Articular chondrocyte of knee joint (primary cell): ENCODE data around the gene PIGT. TPM values are rescaled to one million over a fixed set of nuclear protein-coding genes. Genes with fewer than 3 reads are reported as not detected.

Experiments used
- small RNA-seq: library from RNA; depleted of rRNA; stranded (forward); fragments of <200 nt; gene quantifications from one replicate; pipeline ENCODE3, GENCODE V24; 2012
- total RNA-seq: library from RNA; depleted of rRNA; stranded (reverse); fragments of >200 nt; gene quantifications from 2 replicates; pipeline ENCODE4 v1.2.3, GENCODE V29; 2012

PIGT gene
- total RNA-seq, result 46.9 and 52.1 TPM in 2 replicates

DNA sequence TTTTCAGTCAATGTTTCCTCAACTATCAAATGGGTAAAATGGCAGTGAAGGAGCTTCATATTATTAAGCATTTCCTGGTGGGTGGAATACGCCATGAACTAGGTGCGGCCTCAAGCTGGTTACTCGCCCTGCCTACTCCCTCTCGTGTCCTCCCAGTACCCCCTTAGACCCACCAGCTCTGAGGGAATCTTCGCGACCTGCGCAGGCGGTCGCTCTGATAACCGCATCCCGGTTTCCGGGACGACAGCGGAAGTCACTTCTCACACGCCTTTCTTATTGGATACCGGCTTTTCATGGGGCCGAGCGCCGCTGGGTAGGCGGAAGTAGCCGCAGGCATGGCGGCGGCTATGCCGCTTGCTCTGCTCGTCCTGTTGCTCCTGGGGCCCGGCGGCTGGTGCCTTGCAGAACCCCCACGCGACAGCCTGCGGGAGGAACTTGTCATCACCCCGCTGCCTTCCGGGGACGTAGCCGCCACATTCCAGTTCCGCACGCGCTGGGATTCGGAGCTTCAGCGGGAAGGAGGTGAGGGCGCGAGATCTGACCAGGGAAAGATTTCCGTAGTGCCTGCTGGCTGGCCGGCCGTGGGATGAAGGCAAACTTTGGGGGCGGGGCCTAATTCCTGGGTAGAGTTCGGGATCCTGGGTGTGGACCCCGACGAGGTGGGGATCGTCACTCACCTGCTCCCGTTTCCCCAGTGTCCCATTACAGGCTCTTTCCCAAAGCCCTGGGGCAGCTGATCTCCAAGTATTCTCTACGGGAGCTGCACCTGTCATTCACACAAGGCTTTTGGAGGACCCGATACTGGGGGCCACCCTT lies at the start of gene PIGT:
PIGT (plus strand) TSS at position 320 of the 816 bp plus-strand sequence; CDS start at position 336, 16 bp downstream.

DNA sequence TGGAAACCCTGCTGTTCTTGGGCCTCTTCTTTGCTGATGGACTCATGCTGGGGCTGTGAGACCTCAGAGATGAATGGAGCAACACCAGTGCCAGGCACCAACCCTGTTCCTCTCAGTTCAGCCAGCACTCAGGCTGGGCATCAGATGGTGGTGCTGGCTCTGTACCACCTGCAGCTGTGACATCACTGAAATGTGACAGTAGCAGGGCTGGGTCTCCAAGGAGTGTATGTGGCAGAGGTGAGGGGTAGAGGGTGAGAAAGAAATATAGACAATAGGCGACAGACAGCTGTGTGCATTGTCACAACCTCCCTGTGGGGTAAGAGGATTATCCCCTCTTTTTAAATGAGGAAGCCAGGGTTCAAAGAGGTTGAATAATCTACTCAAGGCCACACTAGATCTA lies 37.8 kb upstream of the PIGT start, which contains the start of gene TP53TG5:
TP53TG5 (minus strand) TSS at position 135 of the 400 bp plus-strand sequence; CDS start at position 46, 89 bp downstream.

DNA sequence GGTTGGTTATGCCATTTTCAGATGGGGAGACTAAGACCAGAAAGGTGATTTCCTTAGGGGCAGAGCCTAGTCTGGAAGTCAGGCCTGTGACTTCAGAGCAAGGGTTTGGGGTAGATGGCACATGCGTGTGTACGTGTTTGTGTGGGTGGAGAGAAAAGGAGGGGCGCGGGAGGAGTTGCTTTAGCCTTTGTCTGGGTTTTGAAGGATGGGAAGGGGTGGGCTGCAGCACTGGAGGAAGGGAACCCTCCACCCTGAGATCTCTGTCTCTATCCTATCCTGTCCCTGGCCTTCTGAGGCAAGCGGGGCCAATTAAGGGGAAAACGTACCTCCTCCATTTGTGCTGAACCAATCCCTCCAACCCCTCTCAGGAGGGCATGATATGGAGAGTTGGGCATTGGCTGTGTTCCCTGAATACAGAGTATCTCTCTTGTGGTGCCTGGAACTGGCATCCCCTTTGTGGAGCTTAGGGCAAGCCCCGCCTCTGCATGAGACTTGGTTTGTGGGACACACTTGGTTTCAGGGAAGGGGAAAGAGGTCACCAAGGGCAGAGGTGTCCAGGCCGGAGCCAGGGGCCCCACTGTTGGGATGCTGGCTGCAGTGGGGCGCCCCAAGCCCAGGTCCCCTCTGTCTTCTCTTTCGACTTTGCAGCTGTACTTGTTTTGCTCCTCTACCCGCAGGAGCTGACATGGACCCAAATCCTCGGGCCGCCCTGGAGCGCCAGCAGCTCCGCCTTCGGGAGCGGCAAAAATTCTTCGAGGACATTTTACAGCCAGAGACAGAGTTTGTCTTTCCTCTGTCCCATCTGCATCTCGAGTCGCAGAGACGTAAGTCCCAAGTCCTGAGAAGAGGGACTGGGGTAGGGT lies 7.9 kb upstream of the PIGT start, which contains the start of gene DBNDD2:
DBNDD2 (plus strand) TSS at position 507 of the 863 bp plus-strand sequence; CDS start at position 686, 179 bp downstream.

DNA sequence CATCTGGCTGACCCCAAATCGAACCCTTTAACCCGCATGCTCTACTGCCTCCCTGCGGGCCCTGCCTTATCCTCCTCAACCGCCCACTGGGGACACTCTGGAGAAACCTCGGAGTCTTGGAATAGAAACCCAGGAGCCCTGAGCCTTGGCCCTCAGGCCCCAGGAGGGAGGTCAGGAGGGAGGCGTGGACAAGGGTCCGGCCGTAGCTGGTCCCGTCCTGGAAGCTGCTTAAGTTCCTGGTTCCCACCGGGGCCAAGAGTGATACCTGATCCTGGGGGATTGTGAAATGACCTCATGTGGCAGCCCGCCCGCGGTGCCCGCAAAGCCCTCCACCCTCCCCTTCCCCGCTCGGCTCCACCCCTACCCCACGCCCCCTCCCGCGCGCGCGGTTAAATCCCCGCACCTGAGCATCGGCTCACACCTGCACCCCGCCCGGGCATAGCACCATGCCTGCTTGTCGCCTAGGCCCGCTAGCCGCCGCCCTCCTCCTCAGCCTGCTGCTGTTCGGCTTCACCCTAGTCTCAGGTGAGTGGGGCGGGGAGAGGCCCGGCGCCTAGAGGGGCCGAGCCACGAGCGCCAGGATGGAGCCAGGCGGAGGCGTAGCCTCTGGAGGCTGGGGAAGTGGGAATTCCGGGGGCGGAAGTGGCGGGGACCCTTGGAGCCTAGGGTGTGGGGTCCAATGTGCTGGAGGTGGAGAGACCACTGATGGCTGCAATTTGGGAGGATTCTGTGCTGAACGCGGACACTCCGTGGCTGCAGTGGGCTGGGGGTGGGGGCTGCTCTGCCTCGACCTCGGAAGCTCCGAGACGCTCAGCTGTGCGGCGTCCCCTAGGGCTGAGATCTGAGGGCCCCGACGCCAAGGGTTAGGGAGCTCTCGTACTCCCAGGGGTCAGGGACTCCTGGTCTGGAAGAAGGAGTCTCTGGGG lies 53.7 kb downstream of the PIGT start, which contains the start of gene WFDC2:
WFDC2 (plus strand) TSS at position 418 of the 926 bp plus-strand sequence; CDS start at position 447, 29 bp downstream.

Small RNAs within 50 kb of the gene (small RNA-seq; reads per million reads assigned to genes)
- gene MIR6812, result not detected

Other genes starting within 250 kb of the PIGT start
- 0.32 TPM in 1 of 2 replicates, not detected in the other for gene PI3, start 241.2 kb upstream of the PIGT start, total RNA-seq
- not detected in 2 replicates for gene SEMG1, start 209.1 kb upstream of the PIGT start, total RNA-seq
- gene SEMG2, start 194.8 kb upstream of the PIGT start, total RNA-seq, result not detected in 2 replicates
- gene SLPI, start 161.6 kb upstream of the PIGT start, total RNA-seq, result 11.7 and 12.4 TPM in 2 replicates
- not detected in 2 replicates for gene RBPJL, start 109.3 kb upstream of the PIGT start, total RNA-seq
- not detected in 2 replicates for gene MATN4, start 107.8 kb upstream of the PIGT start, total RNA-seq
- gene SDC4, start 67.7 kb upstream of the PIGT start, total RNA-seq, result 353 and 389 TPM in 2 replicates
- 25.7 and 34.5 TPM in 2 replicates for gene SYS1, start 53.0 kb upstream of the PIGT start, total RNA-seq
- gene TP53TG5, start 37.8 kb upstream of the PIGT start, total RNA-seq, result not detected in 2 replicates
- 4.1 and 4.5 TPM in 2 replicates for gene DBNDD2, start 7.9 kb upstream of the PIGT start, total RNA-seq
- 0.22 and 0.65 TPM in 2 replicates for gene WFDC2, start 53.6 kb downstream of the PIGT start, total RNA-seq
- gene SPINT3, start 99.5 kb downstream of the PIGT start, total RNA-seq, result not detected in 2 replicates
- gene WFDC6, start 123.3 kb downstream of the PIGT start, total RNA-seq, result not detected in 2 replicates
- not detected in 2 replicates for gene EPPIN, start 131.3 kb downstream of the PIGT start, total RNA-seq
- not detected in 2 replicates for gene WFDC8, start 163.1 kb downstream of the PIGT start, total RNA-seq
- gene WFDC10A, start 213.6 kb downstream of the PIGT start, total RNA-seq, result not detected in 2 replicates
- not detected in 2 replicates for gene WFDC9, start 215.1 kb downstream of the PIGT start, total RNA-seq